ENCODE data around the gene ATP11C. TPM values are rescaled to one million over a fixed set of nuclear protein-coding genes. Genes with fewer than 3 reads are reported as not detected.

ATP11C gene
- total and polyA plus RNA-seq, 7 donors, result 2.1 to 3.9 (median 3.0) TPM

- Histone ChIP-seq H3K9me3 (no peaks in the 10 kb centered on the region), H3K27ac (no peak overlapping the region), H3K4me1 (no peaks in the 10 kb centered on the region), H3K27me3 (ENCODE audit: insufficient read depth in 3 of 3, low read length in 2 of 3) (no peaks in the 10 kb centered on the region), H3K4me3 (no peak overlapping the region), H3K36me3 (ENCODE audit: insufficient read depth in 1 of 2, low read depth in 1 of 2) (peaks cover 0 to 18% of the 10 kb centered on the region in 2 donors)
- intact Hi-C loops (cut with DNase I), result no loop called here
- ATAC-seq (no peak), DNase-seq (no peak)
- WGBS, 3 donors, result 86 to 96% (median 93%) methylated on average over 3 of the region's 3 CpGs
- TF ChIP-seq CTCF (IDR thresholded peaks at IDR 0.05), result no peak
These were observed 149.8 kb downstream of the ATP11C start for GRCh38 chrX:139783030-139783429.

GRCh38 chrX:139776599-139776998, 156.3 kb downstream of the ATP11C start:
- ATAC-seq (no peak), DNase-seq (no peak)
- H3K9me3 ChIP-seq, result no peaks in the 10 kb centered on the region
- H3K4me3 ChIP-seq, result no peak overlapping the region
- peaks cover 0 to 5% of the 10 kb centered on the region in 2 donors for H3K36me3 ChIP-seq (ENCODE audit: insufficient read depth in 1 of 2, low read depth in 1 of 2)
- no peaks in the 10 kb centered on the region for H3K4me1 ChIP-seq
- WGBS, 3 donors, result 82 to 100% (median 93%) methylated on average over 3 of the region's 3 CpGs
- H3K27ac ChIP-seq, result no peak overlapping the region
- TF ChIP-seq CTCF (IDR thresholded peaks at IDR 0.05), result no peak
- H3K27me3 ChIP-seq (ENCODE audit: insufficient read depth in 3 of 3, low read length in 2 of 3), result no peaks in the 10 kb centered on the region
- intact Hi-C loops (cut with DNase I), result no loop called here

- ATAC-seq (no peak), DNase-seq (no peak)
- 81 to 97% (median 96%) methylated on average over 2 of the region's 2 CpGs for WGBS, 3 donors
- Histone ChIP-seq H3K27me3 (ENCODE audit: insufficient read depth in 3 of 3, low read length in 2 of 3) (no peaks in the 10 kb centered on the region), H3K9me3 (no peaks in the 10 kb centered on the region), H3K4me1 (no peaks in the 10 kb centered on the region), H3K27ac (no peak overlapping the region), H3K4me3 (no peak overlapping the region), H3K36me3 (ENCODE audit: insufficient read depth in 1 of 2, low read depth in 1 of 2) (peaks cover 0 to 8% of the 10 kb centered on the region in 2 donors)
- no peak for TF ChIP-seq CTCF (IDR thresholded peaks at IDR 0.05)
- intact Hi-C loops (cut with DNase I), result no loop called here
These were observed 162.5 kb downstream of the ATP11C start for GRCh38 chrX:139770366-139770765.

GRCh38 chrX:139766545-139766983, 166.3 kb downstream of the ATP11C start:
- ATAC-seq (no peak), DNase-seq (no peak)
- intact Hi-C loops (cut with DNase I), result no loop called here

More at GRCh38 chrX:139766545-139766983, 166.3 kb downstream of the ATP11C start:
- Histone ChIP-seq H3K4me3 (no peak overlapping the region), H3K4me1 (no peaks in the 10 kb centered on the region), H3K27me3 (ENCODE audit: insufficient read depth in 3 of 3, low read length in 2 of 3) (no peaks in the 10 kb centered on the region), H3K36me3 (ENCODE audit: insufficient read depth in 1 of 2, low read depth in 1 of 2) (peaks cover 0 to 3% of the 10 kb centered on the region in 2 donors), H3K27ac (no peak overlapping the region), H3K9me3 (no peaks in the 10 kb centered on the region)
- no peak for TF ChIP-seq CTCF (IDR thresholded peaks at IDR 0.05)
- WGBS, 3 donors, result 91 to 97% (median 96%) methylated on average over 5 of the region's 5 CpGs

Data from psoas muscle (tissue), 8 donors.